Measurements from ENCODE around the gene HIVEP3.

HIVEP3 gene

GRCh38 chr1:41687007-41687406, 231.7 kb downstream of the HIVEP3 start:
- no peak for DNase-seq (ENCODE audit: low read depth in 2 of 2)

GRCh38 chr1:41683681-41684500, 234.8 kb downstream of the HIVEP3 start:
- no peak for DNase-seq (ENCODE audit: low read depth in 2 of 2)

GRCh38 chr1:41682845-41683625, 235.7 kb downstream of the HIVEP3 start:
- DNase-seq (ENCODE audit: low read depth in 2 of 2): no peak

GRCh38 chr1:41682149-41682548, 236.6 kb downstream of the HIVEP3 start:
- no peak for DNase-seq (ENCODE audit: low read depth in 2 of 2)

- no peak for DNase-seq (ENCODE audit: low read depth in 2 of 2)
These were observed 237.2 kb downstream of the HIVEP3 start for GRCh38 chr1:41681331-41682098.

GRCh38 chr1:41679994-41680393, 238.7 kb downstream of the HIVEP3 start:
- no peak for DNase-seq (ENCODE audit: low read depth in 2 of 2)

GRCh38 chr1:41679531-41679930, 239.2 kb downstream of the HIVEP3 start:
- no peak for DNase-seq (ENCODE audit: low read depth in 2 of 2)

- DNase-seq (ENCODE audit: low read depth in 2 of 2): no peak
These were observed 240.4 kb downstream of the HIVEP3 start for GRCh38 chr1:41678111-41678878.

- no peak for DNase-seq (ENCODE audit: low read depth in 2 of 2)
These were observed 241.1 kb downstream of the HIVEP3 start for GRCh38 chr1:41677620-41678019.

- no peak for DNase-seq (ENCODE audit: low read depth in 2 of 2)
These were observed 243.3 kb downstream of the HIVEP3 start for GRCh38 chr1:41675401-41675800.

- DNase-seq (ENCODE audit: low read depth in 2 of 2): no peak
These were observed 244.2 kb downstream of the HIVEP3 start for GRCh38 chr1:41674522-41674921.

- DNase-seq (ENCODE audit: low read depth in 2 of 2): peak in 1 of 2 donors; percentile 41
These were observed 244.9 kb downstream of the HIVEP3 start for GRCh38 chr1:41673806-41674205.

- DNase-seq (ENCODE audit: low read depth in 2 of 2): peak in 1 of 2 donors; percentile 24
These were observed 245.3 kb downstream of the HIVEP3 start for GRCh38 chr1:41673378-41673777.

- DNase-seq (ENCODE audit: low read depth in 2 of 2): no peak
These were observed 245.9 kb downstream of the HIVEP3 start for GRCh38 chr1:41672641-41673361.

GRCh38 chr1:41672173-41672572, 246.5 kb downstream of the HIVEP3 start:
- no peak for DNase-seq (ENCODE audit: low read depth in 2 of 2)

GRCh38 chr1:41671116-41671755, 247.5 kb downstream of the HIVEP3 start:
- no peak for DNase-seq (ENCODE audit: low read depth in 2 of 2)

GRCh38 chr1:41670217-41670957, 248.3 kb downstream of the HIVEP3 start:
- no peak for DNase-seq (ENCODE audit: low read depth in 2 of 2)

GRCh38 chr1:41668967-41669366, 249.8 kb downstream of the HIVEP3 start:
- DNase-seq (ENCODE audit: low read depth in 2 of 2): no peak

GRCh38 chr1:41668054-41668660, 250.6 kb downstream of the HIVEP3 start:
- DNase-seq (ENCODE audit: low read depth in 2 of 2): no peak
